Ecto neural progenitor cell (in vitro differentiated cells): ENCODE results near the gene KRTAP4-12.
"Not testable (repeated sequence)": the region's sequence is repeated elsewhere in the genome, so short reads cannot be mapped to it uniquely, and the experiment has no call there.

Experiments
- DNase-seq: peaks from one replicate; pipeline ENCODE4 v3.0.0-alpha.2; 2018; ENCODE audit warnings: low spot score

KRTAP4-12 gene

DNA sequence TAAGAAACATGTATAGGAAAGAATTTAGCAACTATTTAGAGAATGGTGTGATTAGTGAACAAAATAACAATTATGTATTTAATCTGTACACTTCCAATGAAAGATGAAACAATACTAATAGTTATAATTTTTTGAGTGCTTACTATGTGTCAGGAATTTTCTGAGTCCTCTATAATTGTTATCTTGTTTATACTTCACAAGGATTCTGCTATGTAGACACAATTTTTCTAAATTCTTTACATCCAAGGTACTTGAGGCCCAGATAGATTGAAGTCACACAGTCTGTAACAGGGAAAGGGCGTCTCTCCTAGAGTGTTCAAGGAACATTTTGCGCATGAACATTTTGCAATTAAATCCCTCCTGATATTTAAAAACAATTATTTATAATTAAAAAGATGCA is 1.1 kb upstream of the KRTAP4-12 start:
- DNase-seq: no peak

DNA sequence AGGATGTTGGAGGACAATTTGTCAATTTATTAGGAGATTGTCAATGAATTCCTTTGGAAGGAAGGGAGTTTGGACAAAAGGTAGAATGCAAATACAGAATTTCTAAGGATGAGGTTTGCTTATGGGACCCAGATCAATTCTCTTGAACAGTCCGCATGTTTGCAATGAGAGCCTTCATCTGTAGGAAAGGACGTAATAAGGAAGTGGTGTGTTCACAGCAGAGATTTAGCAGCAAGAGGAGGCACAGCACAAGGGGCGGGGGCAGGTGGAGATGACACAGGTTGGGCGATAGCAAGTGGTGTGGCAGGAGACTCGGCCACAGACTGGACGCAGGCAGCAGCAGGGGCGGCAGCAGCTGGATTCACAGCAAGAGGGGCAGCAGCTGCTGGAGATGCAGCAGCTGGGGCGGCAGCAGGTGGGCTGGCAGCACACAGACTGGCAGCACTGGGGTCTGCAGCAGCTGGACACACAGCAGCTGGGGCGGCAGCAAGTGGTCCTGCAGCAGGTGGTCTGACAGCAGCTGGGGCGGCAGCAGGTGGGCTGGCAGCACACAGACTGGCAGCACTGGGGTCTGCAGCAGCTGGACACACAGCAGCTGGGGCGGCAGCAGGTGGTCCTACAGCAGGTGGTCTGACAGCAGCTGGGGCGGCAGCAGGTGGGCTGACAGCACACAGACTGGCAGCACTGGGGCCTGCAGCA is 541 bp downstream of the KRTAP4-12 start:
- not testable (repeated sequence) for DNase-seq

DNA sequence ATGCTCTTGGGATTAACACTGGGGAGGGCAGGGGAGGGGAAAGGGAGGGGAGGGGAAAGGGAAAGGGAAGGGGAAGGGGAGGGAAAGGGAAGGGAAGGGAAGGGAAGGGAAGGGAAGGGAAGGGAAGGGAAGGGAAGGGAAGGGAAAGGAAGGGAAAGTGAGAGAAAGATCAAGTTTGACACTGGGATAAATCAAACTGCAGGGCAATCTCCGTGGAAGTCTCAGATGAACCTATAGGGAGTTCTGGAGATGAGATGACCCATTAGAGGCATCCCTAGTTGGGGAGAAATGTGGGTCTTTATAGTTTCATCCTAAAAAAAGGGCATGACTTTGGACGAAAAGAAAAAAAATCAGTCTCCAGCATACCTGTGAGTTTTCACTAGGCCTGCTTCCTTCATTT is 2.2 kb downstream of the KRTAP4-12 start:
- DNase-seq: no peak

DNA sequence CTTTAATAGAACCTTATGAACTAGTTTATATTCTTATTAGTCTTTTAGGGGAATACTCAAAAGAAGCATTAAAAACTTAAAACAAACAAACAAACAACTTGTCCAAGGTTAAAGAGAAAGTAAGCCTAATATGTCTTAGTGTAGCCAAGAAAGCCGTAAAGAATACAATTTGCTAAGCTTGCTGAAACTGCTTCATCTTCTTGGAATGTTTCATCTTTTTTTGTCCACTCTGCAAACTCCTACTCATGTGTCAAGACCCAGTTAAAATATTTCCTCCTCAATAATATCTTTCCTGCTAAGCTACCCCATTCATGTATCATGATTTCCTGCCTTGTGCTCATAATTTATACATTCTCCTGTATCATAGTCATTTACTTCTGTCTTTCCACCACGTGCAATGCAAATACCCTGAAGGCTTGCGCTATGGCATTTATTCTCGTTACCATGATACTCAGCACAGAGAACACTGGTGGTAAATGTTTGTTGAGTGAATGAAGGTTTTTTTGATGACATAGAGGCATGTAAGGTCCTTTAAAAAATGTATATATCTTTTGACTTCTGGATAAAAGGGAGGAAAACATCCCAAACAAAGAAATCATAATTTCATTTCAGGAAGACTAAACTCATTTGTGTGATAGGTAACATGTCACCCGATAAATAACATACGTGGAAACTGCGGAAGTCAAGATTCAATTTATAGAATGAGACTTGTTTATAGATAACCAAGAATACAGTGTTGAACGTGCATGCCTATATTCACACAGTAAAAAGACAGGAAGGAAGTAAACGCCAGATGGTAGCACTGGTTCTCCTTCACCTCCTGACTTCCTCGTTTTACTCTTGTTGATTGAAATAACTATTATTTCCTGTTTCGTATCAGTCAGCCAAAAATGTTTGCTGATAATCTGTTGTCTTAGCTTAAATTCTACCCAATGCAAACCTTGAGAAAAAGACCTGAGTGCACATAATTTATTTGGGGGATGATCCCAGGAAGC is 4.0 kb downstream of the KRTAP4-12 start:
- not testable (repeated sequence) for DNase-seq

DNA sequence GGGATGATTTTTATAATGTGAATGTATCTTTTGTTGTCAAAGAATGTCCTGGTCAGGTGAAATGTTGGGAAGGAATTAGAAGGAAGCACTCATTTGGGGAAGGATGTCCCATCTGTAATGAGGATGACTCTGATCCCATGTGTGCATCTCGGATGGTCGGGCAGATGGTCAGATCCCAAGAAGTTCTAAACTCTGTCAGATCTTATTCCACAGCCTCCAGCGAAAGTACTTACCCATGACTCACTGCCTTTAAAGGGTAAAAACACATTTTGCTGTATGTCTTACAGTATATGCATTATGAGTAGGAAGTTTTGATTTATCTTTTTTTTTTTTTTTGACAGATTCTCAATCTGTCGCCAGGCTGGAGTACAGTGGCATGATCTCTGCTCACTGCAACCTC is 5.3 kb downstream of the KRTAP4-12 start:
- no peak for DNase-seq

DNA sequence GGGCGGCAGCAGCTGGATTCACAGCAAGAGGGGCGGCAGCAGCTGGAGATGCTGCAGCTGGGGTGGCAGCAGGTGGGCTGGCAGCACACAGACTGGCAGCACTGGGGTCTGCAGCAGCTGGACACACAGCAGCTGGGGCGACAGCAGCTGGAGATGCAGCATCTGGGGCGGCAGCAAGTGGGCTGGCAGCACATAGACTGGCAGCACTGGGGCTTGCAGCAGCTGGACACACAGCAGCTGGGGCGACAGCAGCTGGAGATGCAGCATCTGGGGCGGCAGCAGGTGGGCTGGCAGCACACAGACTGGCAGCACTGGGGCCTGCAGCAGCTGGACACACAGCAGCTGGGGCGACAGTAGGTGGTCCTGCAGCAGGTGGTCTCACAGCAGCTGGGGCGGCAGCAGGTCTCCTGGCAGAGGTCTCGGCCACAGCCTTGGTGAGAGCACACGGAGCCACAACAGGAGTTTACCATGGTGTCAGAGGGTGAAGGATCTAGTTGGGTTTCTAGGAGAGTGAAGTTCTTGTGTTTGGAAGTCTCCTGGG is 6.1 kb downstream of the KRTAP4-12 start, which contains the start of gene KRTAP4-11:
KRTAP4-11 (minus strand) TSS at position 528 of the 541 bp plus-strand sequence; CDS start at position 470, 58 bp downstream.
- DNase-seq: not testable (repeated sequence)

DNA sequence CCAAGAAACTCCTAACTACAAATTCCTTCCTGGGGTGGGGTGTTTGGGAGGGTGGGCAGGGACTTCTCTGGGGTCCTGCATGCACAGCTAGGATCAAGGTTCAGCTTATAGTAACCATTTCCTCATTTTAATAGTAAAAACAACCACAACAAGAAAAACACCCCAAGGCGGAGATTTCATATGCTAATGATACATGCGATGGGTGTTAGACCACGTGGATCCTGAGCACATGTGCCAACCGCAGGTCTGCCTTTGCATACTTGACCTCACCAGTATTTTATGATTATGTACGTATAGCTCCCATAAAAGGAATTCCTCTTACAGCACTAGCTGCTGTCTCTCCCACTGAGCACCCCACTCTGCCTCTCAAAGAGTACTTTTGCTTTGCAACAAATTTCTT is 7.7 kb downstream of the KRTAP4-12 start:
- DNase-seq: no peak

DNA sequence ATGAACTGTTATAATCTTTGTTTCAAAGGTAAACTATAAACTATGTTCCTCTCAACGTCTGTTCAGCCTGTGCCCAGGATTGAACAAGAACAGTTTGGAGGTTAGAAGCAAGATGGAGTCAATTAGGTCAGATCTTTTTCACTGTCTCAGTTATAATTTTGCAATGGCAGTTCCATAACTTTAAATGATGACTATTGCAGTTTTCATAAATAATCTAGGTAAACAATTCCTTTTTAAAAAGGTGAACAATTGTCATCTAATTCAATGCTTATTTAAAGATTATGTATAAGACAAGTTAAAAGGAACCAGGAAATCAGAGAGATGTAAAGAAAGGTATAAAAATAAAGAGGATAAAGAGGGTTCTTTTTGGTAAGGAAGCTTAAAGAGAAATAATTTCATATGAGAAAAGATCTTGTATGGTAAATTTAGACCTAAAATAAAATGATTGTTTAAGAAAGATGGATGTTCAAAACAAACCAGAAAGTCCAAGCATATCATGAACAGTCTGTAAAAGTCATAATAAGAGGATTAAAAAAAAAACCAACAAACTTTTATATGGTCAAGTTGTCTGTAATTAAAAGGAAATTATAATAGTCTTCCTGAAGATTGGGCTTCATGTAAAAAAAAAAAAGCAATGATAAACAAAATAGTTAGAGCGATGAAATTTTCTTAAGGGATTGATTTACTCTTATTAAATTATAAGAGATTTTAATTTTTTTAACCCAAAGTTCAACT is 12.7 kb downstream of the KRTAP4-12 start:
- DNase-seq: no peak

DNA sequence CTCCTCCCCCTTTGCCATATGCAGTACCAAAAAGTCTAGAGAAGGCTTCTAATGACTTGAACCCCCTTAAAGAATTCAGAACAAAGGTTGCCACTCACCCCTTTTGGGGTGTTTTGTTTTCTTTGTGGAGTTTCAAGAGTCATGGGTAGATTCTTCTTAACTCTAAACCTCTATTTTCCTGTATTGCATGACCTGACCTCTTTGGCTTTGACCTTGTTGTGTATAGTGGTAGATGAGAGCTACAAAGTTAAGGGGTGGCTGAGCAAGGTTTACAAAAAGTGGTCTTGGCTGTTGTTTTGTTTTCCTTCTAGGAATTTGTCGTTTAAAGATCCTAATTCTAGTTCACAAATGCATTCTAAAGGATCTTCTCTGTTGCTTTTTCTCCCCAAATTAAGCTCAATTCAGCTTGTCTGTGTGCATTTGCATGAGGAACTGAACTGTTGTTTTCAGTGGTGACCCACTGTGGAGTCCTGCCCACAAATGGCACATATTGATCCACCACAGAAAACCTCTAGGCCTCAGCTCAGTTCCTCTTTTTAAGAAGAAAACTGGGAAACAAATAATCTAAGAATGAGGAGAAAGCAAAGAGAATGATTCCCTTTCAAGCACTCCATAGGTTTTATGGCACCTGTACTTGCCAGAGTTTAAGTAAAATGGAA is 15.1 kb downstream of the KRTAP4-12 start:
- not testable (repeated sequence) for DNase-seq

DNA sequence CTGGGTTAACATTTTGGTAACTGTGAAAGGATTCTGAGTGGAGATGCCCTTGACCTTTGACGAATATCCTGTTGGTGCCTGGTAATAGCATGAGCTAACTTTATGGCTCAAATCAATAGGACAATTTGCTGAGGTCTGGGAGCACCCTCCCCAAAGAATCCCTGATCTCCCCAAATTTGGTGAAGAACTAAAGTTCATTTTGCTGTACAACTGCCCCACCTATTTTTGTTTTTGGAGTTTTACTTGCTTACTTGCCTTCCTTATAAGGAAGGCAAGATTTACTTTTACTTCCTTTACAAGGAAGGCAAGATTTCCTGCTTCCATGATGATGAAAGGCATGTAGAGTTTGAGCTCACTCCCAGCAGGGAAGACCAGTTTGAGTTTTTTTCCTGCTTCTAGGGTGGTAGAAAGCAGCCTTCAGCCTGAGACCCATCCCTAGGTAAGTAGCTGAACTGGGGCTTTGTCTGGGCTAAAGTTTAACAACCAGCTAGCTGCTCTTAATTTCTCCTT is 16.0 kb downstream of the KRTAP4-12 start:
- DNase-seq: no peak

DNA sequence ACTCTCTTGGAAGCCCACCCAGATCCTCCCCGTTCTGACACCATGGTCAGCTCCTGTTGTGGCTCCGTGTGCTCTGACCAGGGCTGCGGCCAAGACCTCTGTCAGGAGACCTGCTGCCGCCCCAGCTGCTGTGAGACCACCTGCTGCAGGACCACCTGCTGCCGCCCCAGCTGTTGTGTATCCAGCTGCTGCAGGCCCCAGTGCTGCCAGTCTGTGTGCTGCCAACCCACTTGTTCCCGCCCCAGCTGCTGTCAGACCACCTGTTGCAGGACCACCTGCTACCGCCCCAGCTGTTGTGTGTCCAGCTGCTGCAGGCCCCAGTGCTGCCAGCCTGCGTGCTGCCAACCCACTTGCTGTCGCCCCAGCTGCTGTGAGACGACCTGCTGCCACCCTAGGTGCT is 18.6 kb downstream of the KRTAP4-12 start, which contains the start of gene KRTAP4-9:
KRTAP4-9 (plus strand) TSS at position 43 of the 400 bp plus-strand sequence; CDS start at position 43, 0 bp downstream.
- not testable (repeated sequence) for DNase-seq

DNA sequence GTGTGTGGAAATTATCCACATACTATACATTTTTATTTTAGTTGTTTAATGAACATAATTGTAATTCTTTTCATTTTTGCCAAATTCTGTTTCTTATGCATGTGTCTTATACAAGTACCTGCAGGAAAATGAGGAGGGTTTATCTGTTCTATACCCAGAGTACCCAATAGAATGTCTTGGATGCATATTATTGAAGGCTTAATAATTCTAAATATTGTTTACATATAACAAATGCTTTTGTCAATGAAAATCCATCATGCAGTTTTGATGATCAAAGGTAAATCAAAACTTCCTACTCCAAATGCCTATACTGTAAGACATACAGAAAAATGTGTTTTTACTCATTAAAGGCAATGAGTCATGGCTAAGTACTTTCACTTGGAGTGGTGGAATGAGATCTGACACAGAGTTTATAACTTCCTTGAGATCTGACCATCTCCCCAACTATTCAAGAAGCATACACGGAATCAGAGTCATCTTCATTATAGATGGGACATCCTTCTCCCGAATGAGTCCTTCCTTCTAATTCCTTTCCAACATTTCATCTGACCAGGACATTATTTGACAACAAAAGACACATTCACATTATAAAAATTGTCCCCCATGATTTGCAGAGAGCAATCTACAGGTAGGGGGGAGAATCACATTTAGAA is 19.5 kb downstream of the KRTAP4-12 start:
- not testable (repeated sequence) for DNase-seq

DNA sequence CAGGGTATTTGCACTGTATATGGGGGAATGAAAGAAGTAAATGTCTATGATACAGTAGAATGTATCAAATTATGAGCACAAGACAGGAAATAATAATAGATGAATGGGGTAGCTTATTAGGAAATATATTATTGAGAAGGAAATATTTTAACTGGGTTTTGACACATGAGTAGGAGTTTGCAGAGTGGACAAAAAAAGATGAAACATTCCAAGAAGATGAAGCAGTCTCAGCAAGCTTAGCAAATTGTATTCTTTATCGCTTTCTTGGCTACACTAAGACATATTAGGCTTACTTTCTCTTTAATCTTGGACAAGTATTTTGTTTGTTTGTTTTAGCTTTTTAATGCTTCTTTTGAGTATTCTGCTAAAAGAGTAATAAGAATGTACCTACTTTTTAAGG is 20.1 kb downstream of the KRTAP4-12 start:
- DNase-seq: no peak

DNA sequence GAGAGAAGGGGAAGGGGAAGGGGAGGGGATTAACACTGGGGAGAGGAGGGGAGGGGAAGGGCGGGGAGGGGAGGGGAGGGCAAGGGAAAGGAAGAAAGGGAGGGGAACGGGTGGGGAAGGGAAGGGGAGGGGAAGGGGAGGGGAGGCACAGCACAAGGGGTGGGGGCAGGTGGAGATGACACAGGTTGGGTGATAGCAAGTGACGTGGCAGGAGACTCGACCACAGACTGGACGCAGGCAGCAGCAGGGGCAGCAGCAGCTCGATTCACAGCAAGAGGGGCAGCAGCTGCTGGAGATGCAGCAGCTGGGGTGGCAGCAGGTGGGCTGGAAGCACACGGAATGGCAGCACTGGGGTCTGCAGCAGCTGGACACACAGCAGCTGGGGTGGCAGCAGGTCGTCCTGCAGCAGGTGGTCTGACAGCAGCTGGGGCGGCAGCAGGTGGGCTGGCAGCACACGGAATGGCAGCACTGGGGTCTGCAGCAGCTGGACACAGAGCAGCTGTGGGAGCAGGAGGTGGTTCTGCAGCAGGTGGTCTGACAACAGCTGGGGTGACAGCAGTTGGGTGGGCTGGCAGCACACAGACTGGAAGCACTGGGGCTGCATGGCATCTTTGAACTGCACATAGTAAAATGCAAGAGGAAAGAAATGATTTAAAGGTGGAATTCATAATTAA is 22.3 kb downstream of the KRTAP4-12 start, which contains the start of gene KRTAP4-16:
KRTAP4-16 (minus strand) TSS at position 624 of the 674 bp plus-strand sequence; CDS start at position 624, 0 bp downstream.
- DNase-seq: no peak

DNA sequence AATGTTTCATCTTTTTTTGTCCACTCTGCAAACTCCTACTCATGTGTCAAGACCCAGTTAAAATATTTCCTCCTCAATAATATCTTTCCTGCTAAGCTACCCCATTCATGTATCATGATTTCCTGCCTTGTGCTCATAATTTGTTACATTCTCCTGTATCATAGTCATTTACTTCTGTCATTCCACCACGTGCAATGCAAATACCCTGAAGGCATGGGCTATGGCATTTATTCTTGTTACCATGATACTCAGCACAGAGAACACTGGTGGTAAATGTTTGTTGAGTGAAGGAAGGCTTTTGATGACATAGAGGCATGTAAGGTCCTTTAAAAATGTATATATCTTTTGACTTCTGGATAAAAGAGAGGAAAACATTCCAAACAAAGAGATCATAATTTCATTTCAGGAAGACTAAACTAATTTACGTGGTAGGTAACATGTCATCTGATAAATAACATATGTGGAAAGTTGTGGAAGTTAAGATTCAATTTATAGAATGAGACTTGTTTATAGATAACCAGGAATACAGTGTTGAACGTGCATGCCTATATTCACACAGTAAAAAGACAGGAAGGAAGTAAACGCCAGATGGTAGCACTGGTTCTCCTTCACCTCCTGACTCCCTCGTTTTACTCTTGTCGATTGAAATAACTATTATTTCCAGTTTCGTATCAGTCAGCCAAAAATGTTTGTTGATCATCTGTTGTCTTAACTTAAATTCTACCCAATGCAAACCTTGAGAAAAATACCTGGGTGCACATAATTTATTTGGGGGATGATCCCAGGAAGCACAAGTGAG is 24.1 kb downstream of the KRTAP4-12 start:
- not testable (repeated sequence) for DNase-seq

DNA sequence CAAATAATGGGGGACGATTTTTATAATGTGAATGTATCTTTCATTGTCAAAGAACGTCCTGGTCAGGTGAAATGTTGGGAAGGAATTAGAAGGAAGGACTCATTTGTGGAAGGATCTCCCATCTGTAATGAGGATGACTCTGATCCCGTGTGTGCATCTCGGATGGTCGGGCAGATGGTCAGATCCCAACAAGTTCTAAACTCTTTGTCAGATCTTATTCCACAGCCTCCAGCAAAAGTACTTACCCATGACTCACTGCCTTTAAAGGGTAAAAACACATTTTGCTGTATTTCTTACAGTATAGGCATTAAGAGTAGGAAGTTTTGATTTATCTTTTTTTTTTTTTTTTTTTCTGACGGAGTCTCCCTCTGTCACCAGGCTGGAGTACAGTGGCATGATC is 25.5 kb downstream of the KRTAP4-12 start:
- no peak for DNase-seq

DNA sequence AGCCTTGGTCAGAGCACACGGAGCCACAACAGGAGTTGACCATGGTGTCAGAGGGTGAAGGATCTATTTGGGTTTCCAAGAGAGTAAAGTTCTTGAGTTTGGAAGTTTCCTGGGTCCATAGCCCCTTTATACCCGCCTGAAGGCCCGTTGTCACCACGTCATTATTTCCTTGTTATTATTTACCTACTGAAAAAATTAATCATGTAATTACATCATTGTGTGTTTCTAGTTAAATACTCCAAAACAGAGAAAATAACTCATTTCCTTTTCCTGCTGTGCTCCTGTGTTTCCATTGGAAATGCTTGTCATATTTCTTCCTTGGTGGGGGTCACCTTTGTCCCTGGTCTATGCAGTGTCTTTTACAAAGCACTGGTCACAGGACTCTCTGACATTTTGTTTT is 25.9 kb downstream of the KRTAP4-12 start, which contains the start of gene KRTAP4-8:
KRTAP4-8 (minus strand) TSS at position 101 of the 400 bp plus-strand sequence; CDS start at position 43, 58 bp downstream.
- DNase-seq: no peak

DNA sequence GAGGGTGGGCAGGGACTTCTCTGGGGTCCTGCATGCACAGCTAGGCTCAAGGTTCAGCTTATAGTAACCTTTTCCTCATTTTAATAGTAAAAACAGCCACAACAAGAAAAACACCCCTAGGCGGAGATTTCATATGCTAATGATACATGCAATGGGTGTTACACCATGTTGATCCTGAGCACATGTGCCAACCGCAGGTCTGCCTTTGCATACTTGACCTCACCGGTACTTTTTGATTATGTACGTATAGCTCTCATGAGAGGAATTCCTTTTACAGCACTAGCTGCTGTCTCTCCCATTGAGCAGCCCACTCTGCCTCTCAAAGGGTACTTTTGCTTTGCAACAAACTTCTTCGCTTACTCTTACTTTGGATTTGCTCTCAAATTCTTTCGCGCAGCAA is 27.9 kb downstream of the KRTAP4-12 start:
- no peak for DNase-seq
